ENCODE measurements around the gene SPATA31C1. TPM values are rescaled to one million over a fixed set of nuclear protein-coding genes. Genes with fewer than 3 reads are reported as not detected.
"Not testable (repeated sequence)": the region's sequence is repeated elsewhere in the genome, so short reads cannot be mapped to it uniquely, and the experiment has no call there.

SPATA31C1 gene
- total RNA-seq, 4 donors from 2014 or later = not detected

DNA sequence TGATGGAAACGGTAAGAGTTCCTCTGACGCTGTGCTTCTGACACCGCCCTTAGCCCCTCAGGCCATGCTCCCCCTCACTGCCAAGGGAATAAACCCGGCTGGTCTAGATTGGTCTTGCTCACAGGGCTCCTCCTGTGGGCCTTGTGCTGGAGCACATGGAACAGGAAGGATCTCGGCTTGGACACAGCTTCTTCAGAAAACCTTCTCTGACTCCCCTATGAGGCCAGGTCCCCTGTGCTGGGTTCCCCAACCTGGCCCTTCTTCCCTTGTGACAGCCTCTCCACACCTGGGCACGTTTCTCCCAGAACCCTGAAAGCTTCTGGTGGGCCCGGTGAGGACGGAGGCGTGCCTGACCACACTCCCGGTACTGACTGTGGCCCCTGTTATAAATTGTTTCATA is 26.9 kb upstream of the SPATA31C1 start:
- no peaks in the 10 kb centered on the region for H3K36me3 ChIP-seq
- peak in 1 of 3 donors; percentile 9 for DNase-seq
- no peaks in the 10 kb centered on the region for H3K27me3 ChIP-seq
- no peak overlapping the region for H3K4me3 ChIP-seq
- no peaks in the 10 kb centered on the region for H3K9me3 ChIP-seq
- no peaks in the 10 kb centered on the region for H3K4me1 ChIP-seq
- TF ChIP-seq POLR2A (IDR thresholded peaks at IDR 0.05) = no peak
- TF ChIP-seq, protein P1, sequence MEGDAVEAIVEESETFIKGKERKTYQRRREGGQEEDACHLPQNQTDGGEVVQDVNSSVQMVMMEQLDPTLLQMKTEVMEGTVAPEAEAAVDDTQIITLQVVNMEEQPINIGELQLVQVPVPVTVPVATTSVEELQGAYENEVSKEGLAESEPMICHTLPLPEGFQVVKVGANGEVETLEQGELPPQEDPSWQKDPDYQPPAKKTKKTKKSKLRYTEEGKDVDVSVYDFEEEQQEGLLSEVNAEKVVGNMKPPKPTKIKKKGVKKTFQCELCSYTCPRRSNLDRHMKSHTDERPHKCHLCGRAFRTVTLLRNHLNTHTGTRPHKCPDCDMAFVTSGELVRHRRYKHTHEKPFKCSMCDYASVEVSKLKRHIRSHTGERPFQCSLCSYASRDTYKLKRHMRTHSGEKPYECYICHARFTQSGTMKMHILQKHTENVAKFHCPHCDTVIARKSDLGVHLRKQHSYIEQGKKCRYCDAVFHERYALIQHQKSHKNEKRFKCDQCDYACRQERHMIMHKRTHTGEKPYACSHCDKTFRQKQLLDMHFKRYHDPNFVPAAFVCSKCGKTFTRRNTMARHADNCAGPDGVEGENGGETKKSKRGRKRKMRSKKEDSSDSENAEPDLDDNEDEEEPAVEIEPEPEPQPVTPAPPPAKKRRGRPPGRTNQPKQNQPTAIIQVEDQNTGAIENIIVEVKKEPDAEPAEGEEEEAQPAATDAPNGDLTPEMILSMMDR (IDR thresholded peaks at IDR 0.05) = no peak
- no peak overlapping the region for H3K27ac ChIP-seq

GRCh38 chr9:87891754-87892153 is 26.0 kb upstream of the SPATA31C1 start:
- no peaks in the 10 kb centered on the region for H3K4me1 ChIP-seq

GRCh38 chr9:87892956-87893355 is 24.8 kb upstream of the SPATA31C1 start:
- no peaks in the 10 kb centered on the region for H3K9me3 ChIP-seq
- H3K36me3 ChIP-seq = no peaks in the 10 kb centered on the region
- no peaks in the 10 kb centered on the region for H3K4me1 ChIP-seq
- H3K27ac ChIP-seq = no peak overlapping the region
- H3K27me3 ChIP-seq = no peaks in the 10 kb centered on the region
- H3K4me3 ChIP-seq = no peak overlapping the region
- no peak for DNase-seq
- TF ChIP-seq, protein P1 (IDR thresholded peaks at IDR 0.05) = no peak
- TF ChIP-seq POLR2A (IDR thresholded peaks at IDR 0.05) = no peak

More at GRCh38 chr9:87891754-87892153, 26.0 kb upstream of the SPATA31C1 start:
- H3K9me3 ChIP-seq = no peaks in the 10 kb centered on the region
- H3K36me3 ChIP-seq = no peaks in the 10 kb centered on the region
- H3K27me3 ChIP-seq = no peaks in the 10 kb centered on the region
- TF ChIP-seq, protein P1 (IDR thresholded peaks at IDR 0.05) = no peak
- DNase-seq = peak in 1 of 3 donors; percentile 7
- no peak overlapping the region for H3K27ac ChIP-seq
- H3K4me3 ChIP-seq = no peak overlapping the region

DNA sequence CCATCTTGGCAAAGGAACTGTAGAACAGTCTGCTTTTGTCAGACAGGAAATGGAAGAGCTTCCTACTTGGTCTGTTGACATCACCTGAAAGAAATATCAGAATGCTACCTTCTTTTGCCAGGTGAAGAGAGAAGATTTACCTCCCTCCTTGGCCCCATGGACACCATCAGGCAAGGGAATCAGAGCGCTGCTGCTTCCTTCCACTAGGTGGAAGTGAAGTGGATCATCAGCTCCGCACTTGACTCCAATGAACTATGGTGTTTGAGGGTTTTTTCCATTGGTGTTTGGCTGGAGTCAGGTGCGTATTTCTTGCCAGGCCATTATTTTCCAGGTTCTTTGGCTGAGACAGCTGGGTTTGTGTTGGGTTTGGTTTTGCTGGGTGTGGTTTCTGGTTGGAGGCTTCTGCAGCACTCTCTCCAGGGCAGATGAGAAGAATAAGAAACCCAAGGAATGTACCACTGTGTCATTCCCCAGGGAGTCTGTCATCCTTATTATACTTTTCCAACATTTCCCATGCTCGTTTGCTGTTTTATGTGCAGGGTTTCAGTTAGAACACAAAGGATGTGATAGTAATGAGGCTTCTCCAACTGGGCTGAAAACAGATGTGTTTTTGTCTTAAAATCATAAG is 22.6 kb upstream of the SPATA31C1 start:
- H3K4me3 ChIP-seq = no peak overlapping the region
- H3K27ac ChIP-seq = no peak overlapping the region
- no peaks in the 10 kb centered on the region for H3K9me3 ChIP-seq
- DNase-seq = peak in 1 of 3 donors; percentile 5
- no peaks in the 10 kb centered on the region for H3K36me3 ChIP-seq
- H3K4me1 ChIP-seq = no peaks in the 10 kb centered on the region
- no peaks in the 10 kb centered on the region for H3K27me3 ChIP-seq
- TF ChIP-seq, protein P1 (IDR thresholded peaks at IDR 0.05) = no peak
- no peak for TF ChIP-seq POLR2A (IDR thresholded peaks at IDR 0.05)

DNA sequence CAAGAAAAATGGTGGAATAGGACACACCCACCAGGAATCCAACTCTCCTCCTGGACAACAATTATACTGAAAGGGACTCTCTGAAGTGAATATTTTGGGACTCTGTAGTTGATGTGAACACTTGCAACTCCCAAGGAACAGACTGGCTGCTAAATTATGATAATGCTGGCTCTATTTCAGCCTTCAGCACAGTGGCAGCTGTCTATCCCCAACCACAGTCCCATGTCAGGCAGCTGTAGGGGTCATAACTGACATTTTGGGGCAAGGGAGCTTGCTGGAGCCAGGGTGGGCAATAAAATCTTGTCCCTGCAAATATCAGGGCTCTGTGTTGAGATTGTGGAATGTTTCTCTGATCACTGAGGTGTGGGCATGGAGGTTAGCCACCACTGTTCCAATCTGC is 20.9 kb upstream of the SPATA31C1 start:
- Histone ChIP-seq H3K36me3 (no peaks in the 10 kb centered on the region), H3K27ac (no peak overlapping the region), H3K27me3 (no peaks in the 10 kb centered on the region), H3K4me1 (no peaks in the 10 kb centered on the region), H3K9me3 (no peaks in the 10 kb centered on the region), H3K4me3 (no peak overlapping the region)
- no peak for DNase-seq
- TF ChIP-seq POLR2A (IDR thresholded peaks at IDR 0.05) = no peak
- TF ChIP-seq, protein P1 (IDR thresholded peaks at IDR 0.05) = no peak

GRCh38 chr9:87898151-87898550 is 19.6 kb upstream of the SPATA31C1 start:
- H3K9me3 ChIP-seq = no peaks in the 10 kb centered on the region
- no peak overlapping the region for H3K4me3 ChIP-seq
- DNase-seq = no peak
- TF ChIP-seq, protein P1 (IDR thresholded peaks at IDR 0.05) = no peak
- TF ChIP-seq POLR2A (IDR thresholded peaks at IDR 0.05) = no peak
- no peaks in the 10 kb centered on the region for H3K4me1 ChIP-seq
- no peaks in the 10 kb centered on the region for H3K36me3 ChIP-seq
- no peaks in the 10 kb centered on the region for H3K27me3 ChIP-seq
- H3K27ac ChIP-seq = no peak overlapping the region

- DNase-seq, H3K4me3 ChIP-seq: not testable (repeated sequence)
Measured at GRCh38 chr9:87902371-87902770, 15.4 kb upstream of the SPATA31C1 start.

More at GRCh38 chr9:87902371-87902770, 15.4 kb upstream of the SPATA31C1 start:
- not testable (repeated sequence) for H3K9me3 ChIP-seq, H3K27me3 ChIP-seq, H3K4me1 ChIP-seq, H3K27ac ChIP-seq, H3K36me3 ChIP-seq
